ENCODE results near the gene STARD13. TPM values are rescaled to one million over a fixed set of nuclear protein-coding genes. Genes with fewer than 3 reads are reported as not detected.

The STARD13 gene
- total RNA-seq, 1 donor: 28.2 TPM

GRCh38 chr13:33100886-33101285, 184.7 kb downstream of the STARD13 start:
- Histone ChIP-seq H4K20me1 (ENCODE audit: insufficient read depth, low read length) (peaks cover 2% of the 10 kb centered on the region), H3K27me3 (ENCODE audit: insufficient read depth, low read length) (no peaks in the 10 kb centered on the region), H3K9me3 (ENCODE audit: low read depth, low read length) (peaks cover 7% of the 10 kb centered on the region), H3K4me3 (ENCODE audit: insufficient read depth, low read length) (no peak overlapping the region), H3K4me1 (ENCODE audit: insufficient read depth, low read length) (no peaks in the 10 kb centered on the region), H2AFZ (ENCODE audit: low read length) (no peak overlapping the region), H3K79me2 (ENCODE audit: insufficient read depth, low read length) (no peaks in the 10 kb centered on the region), H3K27ac (ENCODE audit: low read depth, low read length) (no peak overlapping the region), H3K4me2 (ENCODE audit: insufficient read depth, low read length) (no peak overlapping the region), H3K36me3 (ENCODE audit: insufficient read depth, low read length) (peaks cover 28% of the 10 kb centered on the region)
- DNase-seq (ENCODE audit: insufficient read length, low spot score, missing footprints): no peak
- no peak for TF ChIP-seq CTCF (IDR thresholded peaks at IDR 0.05; ENCODE audit: extremely low read depth, low read depth, low read length)

DNA sequence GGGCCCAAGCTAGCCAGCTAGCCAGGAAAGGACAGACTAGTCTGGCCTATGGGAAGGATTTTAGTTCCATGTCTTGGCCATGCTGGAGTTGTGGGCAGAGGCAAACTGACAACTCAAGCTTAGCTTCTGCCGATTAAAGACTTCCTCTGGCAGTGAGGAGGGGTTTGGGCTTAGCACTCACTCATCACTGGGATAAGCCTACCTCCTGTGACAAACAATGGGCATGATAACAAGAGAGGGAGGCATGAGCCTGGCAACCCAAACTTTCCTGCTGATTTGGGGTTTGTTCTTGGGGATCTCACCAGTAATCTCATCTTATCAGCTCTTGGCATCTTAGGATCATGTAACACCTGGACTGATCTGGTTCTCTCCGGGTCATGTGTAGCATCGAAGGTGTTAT, 185.7 kb downstream of the STARD13 start:
- Histone ChIP-seq H3K4me3 (ENCODE audit: insufficient read depth, low read length) (no peak overlapping the region), H3K36me3 (ENCODE audit: insufficient read depth, low read length) (peaks cover 18% of the 10 kb centered on the region), H4K20me1 (ENCODE audit: insufficient read depth, low read length) (peaks cover 2% of the 10 kb centered on the region), H2AFZ (ENCODE audit: low read length) (no peak overlapping the region), H3K79me2 (ENCODE audit: insufficient read depth, low read length) (no peaks in the 10 kb centered on the region), H3K9me3 (ENCODE audit: low read depth, low read length) (peaks cover 7% of the 10 kb centered on the region), H3K27me3 (ENCODE audit: insufficient read depth, low read length) (no peaks in the 10 kb centered on the region), H3K27ac (ENCODE audit: low read depth, low read length) (no peak overlapping the region), H3K4me2 (ENCODE audit: insufficient read depth, low read length) (no peak overlapping the region), H3K4me1 (ENCODE audit: insufficient read depth, low read length) (no peaks in the 10 kb centered on the region)
- no peak for DNase-seq (ENCODE audit: insufficient read length, low spot score, missing footprints)
- no peak for TF ChIP-seq CTCF (IDR thresholded peaks at IDR 0.05; ENCODE audit: extremely low read depth, low read depth, low read length)

- no peak for DNase-seq (ENCODE audit: insufficient read length, low spot score, missing footprints)
- H3K4me1 ChIP-seq (ENCODE audit: insufficient read depth, low read length): no peaks in the 10 kb centered on the region
Observed at GRCh38 chr13:33096886-33097605, 188.5 kb downstream of the STARD13 start.

More at GRCh38 chr13:33096886-33097605, 188.5 kb downstream of the STARD13 start:
- no peaks in the 10 kb centered on the region for H3K79me2 ChIP-seq (ENCODE audit: insufficient read depth, low read length)
- H3K4me3 ChIP-seq (ENCODE audit: insufficient read depth, low read length): no peak overlapping the region
- no peak overlapping the region for H3K27ac ChIP-seq (ENCODE audit: low read depth, low read length)
- no peaks in the 10 kb centered on the region for H3K27me3 ChIP-seq (ENCODE audit: insufficient read depth, low read length)
- H3K4me2 ChIP-seq (ENCODE audit: insufficient read depth, low read length): no peak overlapping the region
- no peak for TF ChIP-seq CTCF (IDR thresholded peaks at IDR 0.05; ENCODE audit: extremely low read depth, low read depth, low read length)
- H4K20me1 ChIP-seq (ENCODE audit: insufficient read depth, low read length): no peaks in the 10 kb centered on the region
- H3K9me3 ChIP-seq (ENCODE audit: low read depth, low read length): peaks cover 7% of the 10 kb centered on the region
- no peaks in the 10 kb centered on the region for H3K36me3 ChIP-seq (ENCODE audit: insufficient read depth, low read length)
- no peak overlapping the region for H2AFZ ChIP-seq (ENCODE audit: low read length)
